Right renal pelvis (tissue), 4 donors: ENCODE measurements around the gene KLHDC7A. TPM values are rescaled to one million over a fixed set of nuclear protein-coding genes. Genes with fewer than 3 reads are reported as not detected.

Experiments used
- polyA plus RNA-seq, 4 donors: library from polyadenylated mRNA; unstranded; fragments of 120-200 nt; gene quantifications; one replicate each; pipeline ENCODE4 v1.2.1, GENCODE V29; 2013; ENCODE audit not compliant: insufficient read length in 4 of 4

KLHDC7A gene
- polyA plus RNA-seq, 4 donors = 10.5 to 14.0 (median 13.6) TPM

Other genes starting within 250 kb of the KLHDC7A start
- not detected for gene PAX7, start 149.9 kb downstream of the KLHDC7A start, polyA plus RNA-seq